Fibroblast of lung (primary cell): ENCODE results near the gene UBQLN1. TPM values are rescaled to one million over a fixed set of nuclear protein-coding genes. Genes with fewer than 3 reads are reported as not detected.

Experiments used
- DNase-seq, 2 donors: peaks; one replicate each; pipeline versions ENCODE4 v3.0.0 to v3.0.0-alpha.2; 2010; ENCODE audit warnings: low read depth in 2 of 2
- H2AFZ ChIP-seq: 2 replicates; pipeline ENCODE4 v1.5.1; 2012; ENCODE audit warnings: low read length, control low read depth, inconsistent platforms
- H3K27ac ChIP-seq: 2 replicates; pipeline ENCODE4 v1.5.1; 2011; ENCODE audit warnings: low read length, control low read depth; ENCODE audit not compliant: insufficient read depth
- H3K27me3 ChIP-seq: 2 replicates; pipeline ENCODE4 v1.5.1; 2011; ENCODE audit warnings: mild to moderate bottlenecking, low read length; ENCODE audit not compliant: control insufficient read depth, insufficient read depth
- H3K36me3 ChIP-seq: 2 replicates; pipeline ENCODE4 v1.5.1; 2011; ENCODE audit warnings: low read length; ENCODE audit not compliant: control insufficient read depth, insufficient read depth
- H3K4me1 ChIP-seq: 2 replicates; pipeline ENCODE4 v1.5.1; 2011; ENCODE audit warnings: low read length; ENCODE audit not compliant: control insufficient read depth, insufficient read depth; ENCODE audit errors: extremely low read depth
- H3K4me2 ChIP-seq: 2 replicates; pipeline ENCODE4 v1.5.1; 2011; ENCODE audit warnings: low read length, control low read depth; ENCODE audit not compliant: insufficient read depth; ENCODE audit errors: extremely low read depth
- H3K4me3 ChIP-seq, 4 experiments: fragments of 200-600 bp in 1 of 4; sonication (generic) in 1 of 4; replicated peaks in 1 of 4; 2 replicates each; pipeline ENCODE4 v1.5.1; 2011 to 2016; ENCODE audit warnings: low read length in 4 of 4, low read depth in 3 of 4, mild to moderate bottlenecking in 3 of 4, control low read depth in 2 of 4, inconsistent platforms in 1 of 4, mixed read lengths in 1 of 4; ENCODE audit not compliant: insufficient read depth in 1 of 4; ENCODE audit errors: control extremely low read depth in 1 of 4
- H3K79me2 ChIP-seq: 2 replicates; pipeline ENCODE4 v1.5.1; 2012; ENCODE audit warnings: mild to moderate bottlenecking, low read length, inconsistent platforms; ENCODE audit not compliant: control insufficient read depth, insufficient read depth
- H3K9ac ChIP-seq: 2 replicates; pipeline ENCODE4 v1.5.1; 2011; ENCODE audit warnings: mild to moderate bottlenecking, low read length, control low read depth; ENCODE audit not compliant: insufficient read depth
- H3K9me3 ChIP-seq: 2 replicates; pipeline ENCODE4 v1.5.1; 2012; ENCODE audit warnings: low read depth, low read length; ENCODE audit not compliant: control insufficient read depth, insufficient read depth
- H4K20me1 ChIP-seq: 2 replicates; pipeline ENCODE4 v1.5.1; 2011; ENCODE audit warnings: low read length; ENCODE audit not compliant: control insufficient read depth, insufficient read depth; ENCODE audit errors: extremely low read depth
- CTCF ChIP-seq, 2 donors: IDR thresholded peaks in 1 of 2; conservative IDR thresholded peaks in 1 of 2; 1 replicate in 1 of 2; 2 replicates in 1 of 2; pipeline ENCODE4 v1.5.1; 2011 to 2012; ENCODE audit warnings: low read length in 2 of 2, control low read depth in 1 of 2, inconsistent platforms in 1 of 2, low read depth in 1 of 2, mild to moderate bottlenecking in 1 of 2
- EZH2 ChIP-seq: IDR thresholded peaks from 2 replicates; pipeline ENCODE4 v1.5.1; 2012; ENCODE audit warnings: low read length, control low read depth, mild to moderate bottlenecking; ENCODE audit errors: missing control alignments
- polyA plus RNA-seq, 2 donors: library from polyadenylated mRNA; depleted of rRNA in 1 of 2; stranded (reverse) in 1 of 2; unstranded in 1 of 2; fragments of >200 nt; gene quantifications; 2 replicates each; pipeline ENCODE4 v1.2.1, GENCODE V29; 2011 to 2012; ENCODE audit warnings: missing spikeins in 1 of 2
- total RNA-seq: library from RNA; depleted of rRNA; stranded (reverse); fragments of >200 nt; gene quantifications from 2 replicates; pipeline ENCODE4 v1.2.1, GENCODE V29; 2014

The UBQLN1 gene
- total and polyA plus RNA-seq, 2 donors (not counting 1 experiment from before 2014, with no cell fraction given): 130 to 141 TPM

GRCh38 chr9:83669067-83669466 lies 38.7 kb downstream of the UBQLN1 start:
- no peaks in the 10 kb centered on the region for H4K20me1 ChIP-seq
- no peaks in the 10 kb centered on the region for H3K36me3 ChIP-seq
- no peak overlapping the region for H3K4me2 ChIP-seq
- no peaks in the 10 kb centered on the region for H3K9me3 ChIP-seq
- TF ChIP-seq CTCF (conservative IDR thresholded peaks at IDR 0.05 in 1 of 2, IDR thresholded peaks at IDR 0.05 in 1 of 2; ENCODE audit: low read depth in 1 of 2, low read length in 2 of 2) (no peak), EZH2 (no peak)
- DNase-seq: peak in 1 of 2 donors; percentile 14
- peaks cover 2% of the 10 kb centered on the region for H3K79me2 ChIP-seq
- no peaks in the 10 kb centered on the region for H3K4me1 ChIP-seq
- no peaks in the 10 kb centered on the region for H3K27me3 ChIP-seq
- H3K9ac ChIP-seq: no peak overlapping the region
- no peak overlapping the region for H3K27ac ChIP-seq
- no peak overlapping the region for H2AFZ ChIP-seq
- no peak overlapping the region for H3K4me3 ChIP-seq

GRCh38 chr9:83665580-83666200 lies 42.1 kb downstream of the UBQLN1 start:
- H3K79me2 ChIP-seq: no peaks in the 10 kb centered on the region
- no peak overlapping the region for H3K4me3 ChIP-seq
- no peaks in the 10 kb centered on the region for H3K4me1 ChIP-seq
- H4K20me1 ChIP-seq: no peaks in the 10 kb centered on the region
- DNase-seq: no peak
- H2AFZ ChIP-seq: no peak overlapping the region
- TF ChIP-seq EZH2: no peak
- TF ChIP-seq CTCF (conservative IDR thresholded peaks at IDR 0.05 in 1 of 2, IDR thresholded peaks at IDR 0.05 in 1 of 2; ENCODE audit: low read depth in 1 of 2, low read length in 2 of 2): no peak
- no peak overlapping the region for H3K4me2 ChIP-seq
- H3K27ac ChIP-seq: no peak overlapping the region
- no peak overlapping the region for H3K9ac ChIP-seq
- H3K36me3 ChIP-seq: peaks cover 2% of the 10 kb centered on the region
- H3K9me3 ChIP-seq: no peaks in the 10 kb centered on the region
- H3K27me3 ChIP-seq: no peaks in the 10 kb centered on the region

GRCh38 chr9:83662933-83663332 lies 44.8 kb downstream of the UBQLN1 start:
- no peaks in the 10 kb centered on the region for H3K79me2 ChIP-seq
- H3K36me3 ChIP-seq: peaks cover 3% of the 10 kb centered on the region

More at GRCh38 chr9:83662933-83663332, 44.8 kb downstream of the UBQLN1 start:
- Histone ChIP-seq H3K4me3 (no peak overlapping the region), H3K9ac (no peak overlapping the region), H3K4me1 (no peaks in the 10 kb centered on the region), H3K9me3 (no peaks in the 10 kb centered on the region), H4K20me1 (no peaks in the 10 kb centered on the region), H3K4me2 (no peak overlapping the region), H3K27ac (no peak overlapping the region), H2AFZ (no peak overlapping the region), H3K27me3 (no peaks in the 10 kb centered on the region)
- no peak for DNase-seq
- TF ChIP-seq CTCF (conservative IDR thresholded peaks at IDR 0.05 in 1 of 2, IDR thresholded peaks at IDR 0.05 in 1 of 2; ENCODE audit: low read depth in 1 of 2, low read length in 2 of 2) (no peak), EZH2 (no peak)
